H9 (cell line): ENCODE data around the gene COX7B2. TPM values are rescaled to one million over a fixed set of nuclear protein-coding genes. Genes with fewer than 3 reads are reported as not detected.

ENCODE experiments used
- DNase-seq: peaks from one replicate; pipeline ENCODE4 v3.0.0-alpha.2; 2017
- H2AFZ ChIP-seq: one replicate; pipeline ENCODE4 v1.6.1; 2013; ENCODE audit warnings: mild to moderate bottlenecking, low read length, control low read depth, moderate library complexity
- H2AK5ac ChIP-seq: 2 replicates; pipeline ENCODE4 v1.6.1; 2013; ENCODE audit warnings: low read length, control low read depth, mixed read lengths; ENCODE audit not compliant: insufficient read length
- H2BK120ac ChIP-seq: one replicate; pipeline ENCODE4 v1.6.1; 2013; ENCODE audit warnings: low read depth, mild to moderate bottlenecking, low read length, control low read depth, inconsistent platforms; ENCODE audit not compliant: poor library complexity, severe bottlenecking
- H2BK12ac ChIP-seq: 2 replicates; pipeline ENCODE4 v1.6.1; 2013; ENCODE audit warnings: low read length, control low read depth, mixed read lengths, low read depth; ENCODE audit not compliant: insufficient read length
- H2BK15ac ChIP-seq: 2 replicates; pipeline ENCODE4 v1.6.1; 2013; ENCODE audit warnings: low read depth, low read length, control low read depth
- H2BK20ac ChIP-seq: one replicate; pipeline ENCODE4 v1.6.1; 2013; ENCODE audit warnings: low read depth, mild to moderate bottlenecking, low read length, control low read depth, inconsistent platforms; ENCODE audit not compliant: poor library complexity, severe bottlenecking
- H2BK5ac ChIP-seq: 2 replicates; pipeline ENCODE4 v1.6.1; 2013; ENCODE audit warnings: low read length, control low read depth, mixed read lengths; ENCODE audit not compliant: insufficient read length
- H3K14ac ChIP-seq: 2 replicates; pipeline ENCODE4 v1.6.1; 2013; ENCODE audit warnings: low read length, control low read depth; ENCODE audit not compliant: insufficient read depth
- H3K18ac ChIP-seq: 2 replicates; pipeline ENCODE4 v1.6.1; 2013; ENCODE audit warnings: low read depth, mild to moderate bottlenecking, mixed read lengths, low read length, control low read depth; ENCODE audit not compliant: insufficient read length
- H3K23ac ChIP-seq: 2 replicates; pipeline ENCODE4 v1.6.1; 2013; ENCODE audit warnings: low read length, control low read depth, mixed read lengths, low read depth; ENCODE audit not compliant: insufficient read length
- H3K23me2 ChIP-seq: 2 replicates; pipeline ENCODE4 v1.6.1; 2013; ENCODE audit warnings: low read depth, mild to moderate bottlenecking, mixed read lengths, low read length, control low read depth; ENCODE audit not compliant: insufficient read length, poor library complexity, severe bottlenecking
- H3K27ac ChIP-seq: 2 replicates; pipeline ENCODE4 v1.5.1; 2013; ENCODE audit warnings: low read length, control low read depth, mixed read lengths, low read depth; ENCODE audit not compliant: insufficient read length
- H3K27me3 ChIP-seq: 2 replicates; pipeline ENCODE4 v1.6.1; 2013; ENCODE audit warnings: low read length, control low read depth, inconsistent platforms; ENCODE audit not compliant: insufficient read depth
- H3K4ac ChIP-seq: 2 replicates; pipeline ENCODE4 v1.6.1; 2013; ENCODE audit warnings: low read depth, mild to moderate bottlenecking, control low read depth, inconsistent platforms, low read length, moderate library complexity
- H3K4me1 ChIP-seq: 2 replicates; pipeline ENCODE4 v1.6.1; 2013; ENCODE audit warnings: low read length, control low read depth, inconsistent platforms; ENCODE audit not compliant: insufficient read depth
- H3K4me2 ChIP-seq: 2 replicates; pipeline ENCODE4 v1.6.1; 2013; ENCODE audit warnings: low read length, control low read depth, mixed read lengths; ENCODE audit not compliant: insufficient read length, insufficient read depth
- H3K56ac ChIP-seq: 2 replicates; pipeline ENCODE4 v1.6.1; 2013; ENCODE audit warnings: low read depth, mild to moderate bottlenecking, mixed read lengths, low read length, control low read depth; ENCODE audit not compliant: insufficient read length
- H3K79me1 ChIP-seq: 2 replicates; pipeline ENCODE4 v1.6.1; 2013; ENCODE audit warnings: low read depth, mild to moderate bottlenecking, moderate library complexity, low read length, control low read depth, inconsistent platforms; ENCODE audit not compliant: insufficient read depth, poor library complexity, severe bottlenecking
- H3K79me2 ChIP-seq: 2 replicates; pipeline ENCODE4 v1.6.1; 2013; ENCODE audit warnings: low read length, control low read depth, inconsistent platforms; ENCODE audit not compliant: insufficient read depth
- H3K9ac ChIP-seq: 2 replicates; pipeline ENCODE4 v1.6.1; 2013; ENCODE audit warnings: low read length, control low read depth, mixed read lengths; ENCODE audit not compliant: insufficient read length; ENCODE audit errors: extremely low read depth
- H3K9me3 ChIP-seq: one replicate; pipeline ENCODE4 v1.6.1; 2013; ENCODE audit warnings: low read depth, low read length, inconsistent platforms; ENCODE audit not compliant: control insufficient read depth
- H3T11ph ChIP-seq: one replicate; pipeline ENCODE4 v1.6.1; 2013; ENCODE audit warnings: mild to moderate bottlenecking, low read length, control low read depth, inconsistent platforms
- H4K20me1 ChIP-seq: one replicate; pipeline ENCODE4 v1.6.1; 2013; ENCODE audit not compliant: control insufficient read depth, insufficient read length, insufficient read depth
- H4K5ac ChIP-seq: 2 replicates; pipeline ENCODE4 v1.6.1; 2013; ENCODE audit warnings: low read depth, mild to moderate bottlenecking, mixed read lengths, low read length, control low read depth; ENCODE audit not compliant: insufficient read length
- H4K8ac ChIP-seq: replicated peaks from 2 replicates; pipeline ENCODE4 v1.6.1; 2013; ENCODE audit warnings: low read length, control low read depth, mixed read lengths, low read depth; ENCODE audit not compliant: insufficient read length
- H4K91ac ChIP-seq: 2 replicates; pipeline ENCODE4 v1.6.1; 2013; ENCODE audit warnings: low read depth, mild to moderate bottlenecking, moderate library complexity, mixed read lengths, low read length, control low read depth; ENCODE audit not compliant: insufficient read length
- H3K27ac Mint-ChIP-seq, 3 experiments: 2 replicates in 2 of 3; 3 replicates in 1 of 3; pipeline ENCODE4 v1.8.0; 2020 to 2021; ENCODE audit warnings: mixed read lengths in 3 of 3, mild to moderate bottlenecking in 1 of 3, moderate library complexity in 1 of 3
- H3K27me3 Mint-ChIP-seq: 2 replicates; pipeline ENCODE4 v1.8.0; 2021; ENCODE audit warnings: low read depth, mild to moderate bottlenecking, moderate library complexity, mixed read lengths
- H3K36me3 Mint-ChIP-seq, 3 experiments: 2 replicates in 2 of 3; 3 replicates in 1 of 3; pipeline ENCODE4 v1.8.0; 2020 to 2021; ENCODE audit warnings: low read depth in 3 of 3, mixed read lengths in 3 of 3; ENCODE audit not compliant: insufficient read depth in 1 of 3
- H3K4me1 Mint-ChIP-seq, 2 experiments: 2 replicates each; pipeline ENCODE4 v1.8.0; 2020; ENCODE audit warnings: mixed read lengths in 2 of 2
- H3K4me3 Mint-ChIP-seq, 2 experiments: 2 replicates in 1 of 2; 3 replicates in 1 of 2; pipeline ENCODE4 v1.8.0; 2020 to 2021; ENCODE audit warnings: mild to moderate bottlenecking in 2 of 2, mixed read lengths in 2 of 2, moderate library complexity in 1 of 2
- H3K9me3 Mint-ChIP-seq, 2 experiments: 2 replicates in 1 of 2; 3 replicates in 1 of 2; pipeline ENCODE4 v1.8.0; 2020; ENCODE audit warnings: mild to moderate bottlenecking in 2 of 2, mixed read lengths in 2 of 2, moderate library complexity in 1 of 2
- WGBS: extraction: QIAGEN DNeasy Blood & Tissue Kit; methylation state at CpG from one replicate; pipeline ENCODE4 v1.1.7; 2013; ENCODE audit warnings: missing lambda C conversion rate, low lambda C conversion rate, mixed read lengths; ENCODE audit not compliant: insufficient read length; ENCODE audit errors: extremely low coverage; 5-methylcytosine and 5-hydroxymethylcytosine counted together
- total RNA-seq: library from RNA; stranded (reverse); gene quantifications from 2 replicates; pipeline ENCODE4 v1.2.1, GENCODE V29; 2021
- TF ChIP-seq, protein P1 (sequence below): fragments of 200-600 bp; sonication (generic); conservative IDR thresholded peaks from 3 replicates; pipeline ENCODE4 v1.8.0; 2021; ENCODE audit warnings: antibody characterized with exemption, mild to moderate bottlenecking

Gene COX7B2
- total RNA-seq, 1 experiment from 2014 or later, result not detected

GRCh38 chr4:46730075-46730474 lies 179.0 kb downstream of the COX7B2 start:
- Histone ChIP-seq H3K14ac (no peak overlapping the region), H3K79me2 (no peaks in the 10 kb centered on the region), H3K18ac (no peak overlapping the region), H3K23me2 (no peaks in the 10 kb centered on the region), H2BK12ac (no peak overlapping the region), H3K27ac (no peak overlapping the region), H3K9ac (no peak overlapping the region), H2BK120ac (no peak overlapping the region), H2BK15ac (no peak overlapping the region), H3K23ac (no peak overlapping the region), H4K5ac (no peak overlapping the region), H2AFZ (no peak overlapping the region), H4K8ac (no peak overlapping the region), H2AK5ac (no peak overlapping the region), H3K4me2 (no peak overlapping the region), H4K20me1 (no peaks in the 10 kb centered on the region), H4K91ac (no peak overlapping the region), H2BK5ac (no peak overlapping the region), H3K4me1 (no peaks in the 10 kb centered on the region), H3K4ac (no peak overlapping the region), H3K9me3 (no peaks in the 10 kb centered on the region), H3T11ph (no peak overlapping the region), H3K27me3 (no peaks in the 10 kb centered on the region), H2BK20ac (no peak overlapping the region), H3K79me1 (no peaks in the 10 kb centered on the region), H3K56ac (no peak overlapping the region)
- no peaks in the 10 kb centered on the region for H3K4me1 Mint-ChIP-seq
- peaks cover 3 to 6% of the 10 kb centered on the region in 2 experiments; a peak in 3 of 5 replicates for H3K9me3 Mint-ChIP-seq
- no peaks in the 10 kb centered on the region; a peak in 2 of 7 replicates for H3K36me3 Mint-ChIP-seq
- H3K27me3 Mint-ChIP-seq, result no peaks in the 10 kb centered on the region; the same call in 1 of the 2 replicates
- TF ChIP-seq, protein P1, sequence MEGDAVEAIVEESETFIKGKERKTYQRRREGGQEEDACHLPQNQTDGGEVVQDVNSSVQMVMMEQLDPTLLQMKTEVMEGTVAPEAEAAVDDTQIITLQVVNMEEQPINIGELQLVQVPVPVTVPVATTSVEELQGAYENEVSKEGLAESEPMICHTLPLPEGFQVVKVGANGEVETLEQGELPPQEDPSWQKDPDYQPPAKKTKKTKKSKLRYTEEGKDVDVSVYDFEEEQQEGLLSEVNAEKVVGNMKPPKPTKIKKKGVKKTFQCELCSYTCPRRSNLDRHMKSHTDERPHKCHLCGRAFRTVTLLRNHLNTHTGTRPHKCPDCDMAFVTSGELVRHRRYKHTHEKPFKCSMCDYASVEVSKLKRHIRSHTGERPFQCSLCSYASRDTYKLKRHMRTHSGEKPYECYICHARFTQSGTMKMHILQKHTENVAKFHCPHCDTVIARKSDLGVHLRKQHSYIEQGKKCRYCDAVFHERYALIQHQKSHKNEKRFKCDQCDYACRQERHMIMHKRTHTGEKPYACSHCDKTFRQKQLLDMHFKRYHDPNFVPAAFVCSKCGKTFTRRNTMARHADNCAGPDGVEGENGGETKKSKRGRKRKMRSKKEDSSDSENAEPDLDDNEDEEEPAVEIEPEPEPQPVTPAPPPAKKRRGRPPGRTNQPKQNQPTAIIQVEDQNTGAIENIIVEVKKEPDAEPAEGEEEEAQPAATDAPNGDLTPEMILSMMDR, result no peak
- H3K27ac Mint-ChIP-seq, result no peak overlapping the region
- H3K4me3 Mint-ChIP-seq, result no peak overlapping the region
- no peak for DNase-seq
- no CpG with 5 or more reads among the region's 3 CpGs for WGBS
